HEK293 (cell line): ENCODE results near the gene BCAS3.
A peak's percentile ranks its signal among the peaks of the same experiment; 100 is the strongest.

ENCODE experiments used
- CTCF ChIA-PET: fragments of 350-600 bp; formaldehyde crosslinking; extraction: SDS; loops from one replicate; lab custom pipeline; 2021; ENCODE audit warnings: antibody characterized with exemption; lab: Yijun Ruan, JAX
- POLR2A ChIA-PET: fragments of 300-600 bp; formaldehyde crosslinking; extraction: SDS; loops from one replicate; lab custom pipeline; 2020; ENCODE audit warnings: antibody characterized with exemption, inconsistent platforms; lab: Yijun Ruan, JAX
- H3K27ac ChIP-seq: fragments of 200-500 bp; sonication (Bioruptor generic); 2 replicates; pipeline ENCODE4 v1.5.1; 2014; ENCODE audit warnings: low read depth, low read length, control low read depth, inconsistent platforms; ENCODE audit errors: extremely low read depth
- H3K36me3 ChIP-seq, 2 experiments: fragments of 200-500 bp in 1 of 2; sonication (Bioruptor generic) in 1 of 2; 1 replicate in 1 of 2; 2 replicates in 1 of 2; pipeline ENCODE4 v1.5.1; 2014 to 2017; ENCODE audit warnings: inconsistent platforms in 2 of 2, low read length in 2 of 2; ENCODE audit not compliant: control insufficient read depth in 2 of 2, insufficient read depth in 1 of 2
- H3K4me1 ChIP-seq: fragments of 200-500 bp; sonication (Bioruptor generic); 2 replicates; pipeline ENCODE4 v1.5.1; 2014; ENCODE audit warnings: mild to moderate bottlenecking, low read length, inconsistent platforms; ENCODE audit not compliant: control insufficient read depth, insufficient read depth
- H3K4me3 ChIP-seq: 2 replicates; pipeline ENCODE4 v1.5.1; 2011; ENCODE audit warnings: low read depth, mild to moderate bottlenecking, control low read depth, low read length, moderate library complexity
- H3K9me3 ChIP-seq: fragments of 200-500 bp; sonication (Bioruptor generic); 2 replicates; pipeline ENCODE4 v1.5.1; 2014; ENCODE audit warnings: low read depth, low read length, inconsistent platforms; ENCODE audit not compliant: control insufficient read depth, insufficient read depth
- MZF1 ChIP-seq: fragments of 450-650 bp; formaldehyde crosslinking; IDR thresholded peaks from 2 replicates; pipeline ENCODE4 v1.5.1; 2017; ENCODE audit warnings: missing biosample characterization, missing genetic modification characterization, borderline replicate concordance
- PRDM10 ChIP-seq: fragments of 450-650 bp; formaldehyde crosslinking; IDR thresholded peaks from 2 replicates; pipeline ENCODE4 v1.5.1; 2016; ENCODE audit warnings: missing biosample characterization, missing genetic modification characterization
- RBAK ChIP-seq: fragments of 450-650 bp; formaldehyde crosslinking; IDR thresholded peaks from 2 replicates; pipeline ENCODE4 v1.5.1; 2016; ENCODE audit warnings: missing biosample characterization, missing genetic modification characterization
- REST ChIP-seq: fragments of 450-650 bp; formaldehyde crosslinking; IDR thresholded peaks from 2 replicates; pipeline ENCODE4 v1.5.1; 2016; ENCODE audit warnings: missing biosample characterization, missing genetic modification characterization
- ZBTB17 ChIP-seq: fragments of 450-650 bp; formaldehyde crosslinking; IDR thresholded peaks from 2 replicates; pipeline ENCODE4 v1.5.1; 2016; ENCODE audit warnings: missing biosample characterization, missing genetic modification characterization
- ZBTB21 ChIP-seq: fragments of 450-650 bp; formaldehyde crosslinking; IDR thresholded peaks from 2 replicates; pipeline ENCODE4 v1.5.1; 2017; ENCODE audit warnings: missing biosample characterization, missing genetic modification characterization
- ZFHX2 ChIP-seq: fragments of 450-650 bp; formaldehyde crosslinking; conservative IDR thresholded peaks from 2 replicates; pipeline ENCODE4 v1.5.1; 2016; ENCODE audit warnings: missing biosample characterization, missing genetic modification characterization
- ZNF248 ChIP-seq: fragments of 450-650 bp; formaldehyde crosslinking; IDR thresholded peaks from 2 replicates; pipeline ENCODE4 v1.5.1; 2017; ENCODE audit warnings: missing biosample characterization, missing genetic modification characterization
- ZNF26 ChIP-seq: fragments of 450-650 bp; formaldehyde crosslinking; IDR thresholded peaks from 2 replicates; pipeline ENCODE4 v1.5.1; 2016; ENCODE audit warnings: missing biosample characterization, missing genetic modification characterization
- ZNF510 ChIP-seq: fragments of 450-650 bp; formaldehyde crosslinking; IDR thresholded peaks from 2 replicates; pipeline ENCODE4 v1.5.1; 2018; ENCODE audit warnings: mild to moderate bottlenecking, missing genetic modification characterization, missing biosample characterization; ENCODE audit not compliant: insufficient replicate concordance
- ZNF555 ChIP-seq: fragments of 450-650 bp; formaldehyde crosslinking; conservative IDR thresholded peaks from 2 replicates; pipeline ENCODE4 v1.5.1; 2017; ENCODE audit warnings: missing biosample characterization, mild to moderate bottlenecking, missing genetic modification characterization, inconsistent platforms

Gene BCAS3

GRCh38 chr17:61091096-61091495 lies 413.4 kb downstream of the BCAS3 start:
- H3K4me3 ChIP-seq, result no peak overlapping the region
- TF ChIP-seq ZNF510 (tag by site-specific recombination) (no peak), ZNF555 (tag by site-specific recombination) (no peak)
- TF ChIP-seq, all 188 proteins: peak for 0
- Histone ChIP-seq H3K36me3 (no peaks in the 10 kb centered on the region; a peak in 1 of 3 replicates), H3K4me1 (no peaks in the 10 kb centered on the region), H3K27ac (no peak overlapping the region), H3K9me3 (peaks cover 4% of the 10 kb centered on the region; the same call in 1 of the 2 replicates)
- ChIA-PET CTCF (interaction anchor here (1.2 kb wide), 1 partner anchor 299 kb away, joined by 5 read pairs; no protein-coding TSS in a partner anchor), POLR2A (no interaction called here)

GRCh38 chr17:61097781-61098180 lies 420.1 kb downstream of the BCAS3 start:
- no peaks in the 10 kb centered on the region for H3K9me3 ChIP-seq
- CTCF ChIA-PET, result no interaction called here
- H3K36me3 ChIP-seq, result no peaks in the 10 kb centered on the region
- H3K4me3 ChIP-seq, result no peak overlapping the region
- H3K4me1 ChIP-seq, result no peaks in the 10 kb centered on the region
- no peak overlapping the region for H3K27ac ChIP-seq
- POLR2A ChIA-PET, result no interaction called here
- TF ChIP-seq ZNF248 (tag by site-specific recombination) (no peak), RBAK (tag by site-specific recombination) (no peak)

- H3K4me1 ChIP-seq, result no peaks in the 10 kb centered on the region; the same call in 1 of the 2 replicates
- H3K9me3 ChIP-seq, result no peaks in the 10 kb centered on the region
- H3K36me3 ChIP-seq, result no peaks in the 10 kb centered on the region; a peak in 1 of 3 replicates
- H3K4me3 ChIP-seq, result no peak overlapping the region
- ChIA-PET CTCF (no interaction called here), POLR2A (no interaction called here)
- TF ChIP-seq ZBTB21 (no peak), REST (tag by site-specific recombination) (peak; percentile 78), ZFHX2 (tag by site-specific recombination) (no peak), MZF1 (tag by site-specific recombination) (no peak), ZBTB17 (tag by site-specific recombination) (no peak), ZNF26 (tag by site-specific recombination) (no peak), PRDM10 (tag by site-specific recombination) (no peak)
- H3K27ac ChIP-seq, result no peak overlapping the region
These were observed 428.7 kb downstream of the BCAS3 start for GRCh38 chr17:61106354-61106753.
